ENCODE data around the gene CASZ1.

- TF ChIP-seq ZNF274 (IDR thresholded peaks at IDR 0.05; ENCODE audit: low read depth, low read length) (no peak), YY1 (IDR thresholded peaks at IDR 0.05; ENCODE audit: insufficient read depth, insufficient read length) (no peak)
Measured at GRCh38 chr1:10787286-10787685, 9.2 kb downstream of the CASZ1 start.
